HG03039 (cell line): Measurements from ENCODE around the gene SORT1.
"Not testable (repeated sequence)": the region's sequence is repeated elsewhere in the genome, so short reads cannot be mapped to it uniquely, and the experiment has no call there.

Experiments used
- ATAC-seq: cut with Tn5 transposase; IDR thresholded peaks from one replicate; pipeline ENCODE4 v1.9.1; 2021; ENCODE audit warnings: mild to moderate bottlenecking, moderate library complexity; ENCODE audit not compliant: unreplicated experiment

The SORT1 gene

GRCh38 chr1:109383087-109383779 is 14.5 kb downstream of the SORT1 start:
- ATAC-seq, result no peak

GRCh38 chr1:109381573-109381972 is 16.1 kb downstream of the SORT1 start:
- ATAC-seq, result no peak

GRCh38 chr1:109379907-109380306 is 17.8 kb downstream of the SORT1 start:
- no peak for ATAC-seq

- no peak for ATAC-seq
Measured at GRCh38 chr1:109379422-109379821, 18.3 kb downstream of the SORT1 start.

- ATAC-seq, result no peak
Measured at GRCh38 chr1:109377698-109378097, 20.0 kb downstream of the SORT1 start.

GRCh38 chr1:109373696-109374095 is 24.0 kb downstream of the SORT1 start:
- ATAC-seq, result not testable (repeated sequence)

GRCh38 chr1:109373126-109373525 is 24.6 kb downstream of the SORT1 start:
- no peak for ATAC-seq

- no peak for ATAC-seq
Measured at GRCh38 chr1:109372281-109372680, 25.4 kb downstream of the SORT1 start.

- ATAC-seq, result no peak
Measured at GRCh38 chr1:109371341-109371739, 26.4 kb downstream of the SORT1 start.

- no peak for ATAC-seq
Measured at GRCh38 chr1:109370712-109371340, 26.9 kb downstream of the SORT1 start.

GRCh38 chr1:109369167-109369746 is 28.5 kb downstream of the SORT1 start:
- ATAC-seq, result no peak

GRCh38 chr1:109368464-109368863 is 29.3 kb downstream of the SORT1 start:
- no peak for ATAC-seq

- no peak for ATAC-seq
Measured at GRCh38 chr1:109367626-109368025, 30.1 kb downstream of the SORT1 start.

GRCh38 chr1:109365642-109366204 is 32.0 kb downstream of the SORT1 start:
- no peak for ATAC-seq

GRCh38 chr1:109361649-109362048 is 36.1 kb downstream of the SORT1 start:
- no peak for ATAC-seq

- ATAC-seq, result no peak
Measured at GRCh38 chr1:109361069-109361468, 36.6 kb downstream of the SORT1 start.

GRCh38 chr1:109357616-109358015 is 40.1 kb downstream of the SORT1 start:
- no peak for ATAC-seq

GRCh38 chr1:109356915-109357314 is 40.8 kb downstream of the SORT1 start:
- no peak for ATAC-seq

GRCh38 chr1:109356505-109356904 is 41.2 kb downstream of the SORT1 start:
- ATAC-seq, result no peak

- no peak for ATAC-seq
Measured at GRCh38 chr1:109354929-109355328, 42.8 kb downstream of the SORT1 start.

- ATAC-seq, result no peak
Measured at GRCh38 chr1:109351457-109351856, 46.3 kb downstream of the SORT1 start.

GRCh38 chr1:109350655-109351054 is 47.1 kb downstream of the SORT1 start:
- ATAC-seq, result no peak
